Gastrocnemius medialis (tissue), 4 donors: ENCODE measurements around the gene CCL2. TPM values are rescaled to one million over a fixed set of nuclear protein-coding genes. Genes with fewer than 3 reads are reported as not detected.
A peak's percentile ranks its signal among the peaks of the same experiment; 100 is the strongest.

Experiments used
- ATAC-seq, 2 donors: fragments of 150-250 bp; one replicate each; pipeline ENCODE4 v1.9.1; 2016
- DNase-seq, 2 donors: peaks; one replicate each; pipeline ENCODE4 v3.0.0-alpha.2; 2019
- H3K27ac ChIP-seq, 4 donors: fragments of 200-600 bp; sonication (generic); 1 replicate in 1 of 4; 2 replicates in 3 of 4; pipeline ENCODE4 v1.5.1; 2016 to 2018; ENCODE audit warnings: mild to moderate bottlenecking in 2 of 4, moderate library complexity in 1 of 4
- H3K27me3 ChIP-seq, 3 donors: fragments of 200-600 bp; sonication (generic) in 2 of 3; 1 replicate in 1 of 3; 2 replicates in 2 of 3; pipeline versions ENCODE4 v1.5.1 to v1.6.0; 2016 to 2019; ENCODE audit warnings: mild to moderate bottlenecking in 1 of 3, moderate library complexity in 1 of 3
- H3K36me3 ChIP-seq, 2 donors: fragments of 200-600 bp; sonication (generic) in 1 of 2; one replicate each; pipeline ENCODE4 v1.5.1; 2017 to 2018
- H3K4me1 ChIP-seq, 2 donors: fragments of 200-600 bp; sonication (generic) in 1 of 2; one replicate each; pipeline ENCODE4 v1.5.1; 2016 to 2017; ENCODE audit warnings: mild to moderate bottlenecking in 2 of 2
- H3K4me3 ChIP-seq, 4 donors: fragments of 200-600 bp; sonication (generic) in 3 of 4; 1 replicate in 1 of 4; 2 replicates in 3 of 4; pipeline ENCODE4 v1.5.1; 2016 to 2019; ENCODE audit warnings: mild to moderate bottlenecking in 2 of 4
- H3K9me3 ChIP-seq, 3 donors: fragments of 200-600 bp; sonication (generic) in 2 of 3; 1 replicate in 1 of 3; 2 replicates in 2 of 3; pipeline ENCODE4 v1.5.1; 2016 to 2019
- POLR2A ChIP-seq, 2 donors: fragments of 450-650 bp; IDR thresholded peaks; one replicate each; pipeline ENCODE4 v1.6.1; 2017; ENCODE audit warnings: antibody characterized with exemption in 2 of 2, mild to moderate bottlenecking in 2 of 2, moderate library complexity in 2 of 2
- in situ Hi-C, 4 donors: fragments of 200-750 bp; cut with MboI; loops; one replicate each; pipeline versions ENCODE4 v1.15.0 to v1.8.0; 2017; ENCODE audit warnings: low sequenced_read_pairs in 4 of 4
- intact Hi-C: fragments of 100-400 bp; cut with DNase I; formaldehyde crosslinking; loops from one replicate; pipeline ENCODE4 v1.15.1; 2023; ENCODE audit warnings: low total_unique reads
- total RNA-seq, 4 donors: library from RNA; depleted of rRNA; stranded (reverse); fragments of >200 nt; gene quantifications; one replicate each; pipeline versions ENCODE4 v1.1.0 to v1.2.3, GENCODE V29; 2016
- TF ChIP-seq, protein P1 (sequence below), 5 experiments: fragments of 450-650 bp in 3 of 5; fragments of 200-600 bp in 2 of 5; sonication (generic) in 2 of 5; IDR thresholded peaks in 4 of 5; conservative IDR thresholded peaks in 1 of 5; 1 replicate in 4 of 5; 2 replicates in 1 of 5; pipeline ENCODE4 v1.5.1; 2016 to 2019; ENCODE audit warnings: antibody characterized with exemption in 5 of 5, mild to moderate bottlenecking in 3 of 5, moderate library complexity in 3 of 5

Gene CCL2
- total RNA-seq, 4 donors from 2014 or later = 1.1 to 5.8 (median 4.1) TPM

DNA sequence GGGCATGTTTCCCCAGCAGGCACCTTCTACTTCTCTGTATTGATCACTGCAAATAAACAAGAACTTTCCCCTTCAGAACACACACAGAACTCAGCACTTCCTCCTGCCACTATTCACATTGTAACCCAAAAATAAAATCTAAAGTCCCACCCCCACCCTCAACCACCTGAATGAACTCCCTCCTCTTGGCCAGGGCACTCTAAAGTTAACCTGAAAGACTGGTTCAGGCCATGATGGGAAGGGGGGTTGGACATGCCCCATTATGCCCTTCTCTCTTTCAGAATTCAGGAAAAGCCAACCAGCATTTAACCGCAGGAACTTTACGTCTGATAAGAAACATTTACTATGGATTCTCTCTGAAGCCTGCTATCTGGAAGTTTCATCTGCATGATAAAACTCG, 27.4 kb upstream of the CCL2 start:
- Histone ChIP-seq H3K36me3 (no peaks in the 10 kb centered on the region), H3K9me3 (peaks cover 0 to 11% (median 0%) of the 10 kb centered on the region in 3 donors), H3K4me3 (no peak overlapping the region), H3K4me1 (no peaks in the 10 kb centered on the region), H3K27ac (no peak overlapping the region), H3K27me3 (no peaks in the 10 kb centered on the region)
- DNase-seq = no peak
- in situ Hi-C loops (no loop called here), intact Hi-C loops (no loop called here)
- TF ChIP-seq, protein P1, sequence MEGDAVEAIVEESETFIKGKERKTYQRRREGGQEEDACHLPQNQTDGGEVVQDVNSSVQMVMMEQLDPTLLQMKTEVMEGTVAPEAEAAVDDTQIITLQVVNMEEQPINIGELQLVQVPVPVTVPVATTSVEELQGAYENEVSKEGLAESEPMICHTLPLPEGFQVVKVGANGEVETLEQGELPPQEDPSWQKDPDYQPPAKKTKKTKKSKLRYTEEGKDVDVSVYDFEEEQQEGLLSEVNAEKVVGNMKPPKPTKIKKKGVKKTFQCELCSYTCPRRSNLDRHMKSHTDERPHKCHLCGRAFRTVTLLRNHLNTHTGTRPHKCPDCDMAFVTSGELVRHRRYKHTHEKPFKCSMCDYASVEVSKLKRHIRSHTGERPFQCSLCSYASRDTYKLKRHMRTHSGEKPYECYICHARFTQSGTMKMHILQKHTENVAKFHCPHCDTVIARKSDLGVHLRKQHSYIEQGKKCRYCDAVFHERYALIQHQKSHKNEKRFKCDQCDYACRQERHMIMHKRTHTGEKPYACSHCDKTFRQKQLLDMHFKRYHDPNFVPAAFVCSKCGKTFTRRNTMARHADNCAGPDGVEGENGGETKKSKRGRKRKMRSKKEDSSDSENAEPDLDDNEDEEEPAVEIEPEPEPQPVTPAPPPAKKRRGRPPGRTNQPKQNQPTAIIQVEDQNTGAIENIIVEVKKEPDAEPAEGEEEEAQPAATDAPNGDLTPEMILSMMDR (IDR thresholded peaks at IDR 0.05 in 4 of 5, conservative IDR thresholded peaks at IDR 0.05 in 1 of 5) = no peak
- TF ChIP-seq POLR2A (IDR thresholded peaks at IDR 0.05) = no peak
- no peak for ATAC-seq

DNA sequence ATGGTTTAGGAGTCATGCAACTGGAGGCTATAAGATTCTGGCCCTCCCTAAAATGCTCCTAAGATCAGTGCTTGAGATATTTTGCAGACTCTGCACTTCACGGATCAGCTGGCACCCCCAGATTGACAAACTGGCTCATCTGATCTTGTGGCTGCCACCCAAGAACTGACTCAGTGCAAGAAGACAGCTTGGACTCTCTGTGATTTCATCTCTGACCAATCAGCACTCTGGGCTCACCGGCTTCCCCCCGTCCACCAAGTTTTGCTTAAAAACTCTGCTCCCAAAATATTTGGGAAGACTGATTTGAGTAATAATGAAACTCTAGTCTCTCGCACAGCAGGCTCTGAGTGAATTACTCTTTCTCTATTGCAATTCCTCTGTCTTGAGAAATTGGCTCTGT, 26.3 kb upstream of the CCL2 start:
- in situ Hi-C loops = no loop called here
- no peaks in the 10 kb centered on the region for H3K36me3 ChIP-seq
- H3K9me3 ChIP-seq = peaks cover 0 to 11% (median 0%) of the 10 kb centered on the region in 3 donors
- H3K4me1 ChIP-seq = peaks cover under 1 to 8% of the 10 kb centered on the region in 2 donors
- intact Hi-C loops = no loop called here
- TF ChIP-seq POLR2A (IDR thresholded peaks at IDR 0.05) = no peak
- TF ChIP-seq, protein P1 (IDR thresholded peaks at IDR 0.05 in 4 of 5, conservative IDR thresholded peaks at IDR 0.05 in 1 of 5) = no peak
- no peaks in the 10 kb centered on the region for H3K27me3 ChIP-seq
- DNase-seq (no peak), ATAC-seq (no peak)
- no peak overlapping the region for H3K4me3 ChIP-seq
- H3K27ac ChIP-seq = no peak overlapping the region

DNA sequence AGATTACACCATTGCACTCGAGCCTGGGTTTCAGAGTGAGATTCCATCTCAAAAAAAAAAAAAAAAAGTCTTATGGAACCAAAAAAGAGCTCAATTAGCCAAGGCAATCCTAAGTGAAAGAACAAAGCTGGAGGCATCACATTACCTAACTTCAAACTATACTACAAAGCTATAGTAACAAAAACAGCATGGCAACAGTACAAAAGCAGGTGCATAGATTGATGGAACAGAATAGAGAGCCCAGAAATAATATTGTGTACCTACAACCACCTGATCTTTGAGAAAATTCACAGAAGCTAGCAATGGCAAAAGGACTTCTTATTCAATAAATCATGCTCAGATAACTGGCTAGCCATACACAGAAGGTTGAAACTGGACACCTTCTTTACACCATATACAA, 24.7 kb upstream of the CCL2 start:
- ATAC-seq (no peak), DNase-seq (no peak)
- peaks cover 0 to 11% (median 0%) of the 10 kb centered on the region in 3 donors for H3K9me3 ChIP-seq
- H3K36me3 ChIP-seq = no peaks in the 10 kb centered on the region
- in situ Hi-C loops (no loop called here), intact Hi-C loops (no loop called here)
- no peaks in the 10 kb centered on the region for H3K27me3 ChIP-seq
- no peak overlapping the region for H3K4me3 ChIP-seq
- H3K4me1 ChIP-seq = peaks cover 16 to 23% of the 10 kb centered on the region in 2 donors
- no peak overlapping the region for H3K27ac ChIP-seq
- TF ChIP-seq POLR2A (IDR thresholded peaks at IDR 0.05) = no peak
- TF ChIP-seq, protein P1 (IDR thresholded peaks at IDR 0.05 in 4 of 5, conservative IDR thresholded peaks at IDR 0.05 in 1 of 5) = no peak

DNA sequence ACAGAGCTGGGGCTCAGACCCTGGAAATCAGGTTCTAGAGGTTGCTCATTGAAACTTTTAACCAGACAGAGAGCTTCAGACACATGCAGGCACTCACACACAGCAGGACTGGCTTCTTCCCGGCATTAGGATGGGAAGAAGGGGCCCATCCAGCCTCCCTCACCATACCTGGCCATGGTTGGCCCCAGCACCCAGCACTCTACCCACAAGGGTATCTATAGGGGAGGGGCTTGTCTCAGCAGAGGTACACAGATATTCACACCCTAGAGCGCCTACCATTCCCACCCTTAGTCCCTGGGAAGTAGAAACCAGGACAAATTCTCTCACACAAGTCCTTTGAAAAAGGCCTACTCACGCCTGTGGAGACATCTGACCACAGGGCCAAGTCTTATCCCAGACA, 20.5 kb upstream of the CCL2 start:
- Histone ChIP-seq H3K27me3 (no peaks in the 10 kb centered on the region), H3K36me3 (no peaks in the 10 kb centered on the region), H3K27ac (peak overlapping the region; percentile 65 to 69 (median 67)), H3K9me3 (peaks cover 0 to 9% (median 0%) of the 10 kb centered on the region in 3 donors), H3K4me1 (peaks cover 29 to 52% of the 10 kb centered on the region in 2 donors), H3K4me3 (no peak overlapping the region)
- ATAC-seq = no peak
- no peak for DNase-seq
- intact Hi-C loops (loop anchor here (5.0 kb wide), 1 partner anchor 32 kb away; no protein-coding TSS in a partner anchor), in situ Hi-C loops (no loop called here)
- no peak for TF ChIP-seq POLR2A (IDR thresholded peaks at IDR 0.05)
- TF ChIP-seq, protein P1 (IDR thresholded peaks at IDR 0.05 in 4 of 5, conservative IDR thresholded peaks at IDR 0.05 in 1 of 5) = no peak
